ENCODE results near the gene ONECUT1. TPM values are rescaled to one million over a fixed set of nuclear protein-coding genes. Genes with fewer than 3 reads are reported as not detected.
A peak's percentile ranks its signal among the peaks of the same experiment; 100 is the strongest.

Gene ONECUT1
- total and polyA plus RNA-seq, 3 donors from 2014 or later, result 3.4 to 10.0 (median 3.6) TPM

GRCh38 chr15:52738311-52738710 lies 51.8 kb downstream of the ONECUT1 start:
- intact Hi-C loops (cut with DNase I; ENCODE audit: low total_unique reads), result loop anchor here (5.0 kb wide), 1 partner anchor 481 kb away; no protein-coding TSS in a partner anchor
- Histone ChIP-seq H3K4me1 (peaks cover 3% of the 10 kb centered on the region), H3K27ac (no peak overlapping the region)

GRCh38 chr15:52737720-52738119 lies 52.4 kb downstream of the ONECUT1 start:
- Histone ChIP-seq H3K9me3 (no peaks in the 10 kb centered on the region), H3K27me3 (no peaks in the 10 kb centered on the region), H3K27ac (no peak overlapping the region), H3K36me3 (ENCODE audit: low read depth, missing control alignments) (no peaks in the 10 kb centered on the region), H3K4me3 (no peak overlapping the region), H3K4me1 (peaks cover 7% of the 10 kb centered on the region)
- intact Hi-C loops (cut with DNase I; ENCODE audit: low total_unique reads), result loop anchor here (5.0 kb wide), 1 partner anchor 480 kb away; no protein-coding TSS in a partner anchor
- TF ChIP-seq CTCF (IDR thresholded peaks at IDR 0.05), result no peak
- no peak for TF ChIP-seq POLR2A (IDR thresholded peaks at IDR 0.05)
- WGBS, 2 donors, result 71 to 74% methylated on average over 3 of the region's 3 CpGs
- no peak for DNase-seq

More at GRCh38 chr15:52738311-52738710, 51.8 kb downstream of the ONECUT1 start:
- TF ChIP-seq CTCF (IDR thresholded peaks at IDR 0.05) (no peak), POLR2A (IDR thresholded peaks at IDR 0.05) (no peak)
- Histone ChIP-seq H3K27me3 (no peaks in the 10 kb centered on the region), H3K36me3 (ENCODE audit: low read depth, missing control alignments) (no peaks in the 10 kb centered on the region), H3K9me3 (no peaks in the 10 kb centered on the region), H3K4me3 (no peak overlapping the region)
- DNase-seq, result no peak
- WGBS, 2 donors, result 85 to 91% methylated on average over 4 of the region's 4 CpGs

- no peaks in the 10 kb centered on the region for H3K9me3 ChIP-seq
- intact Hi-C loops (cut with DNase I; ENCODE audit: low total_unique reads), result loop anchor here (5.0 kb wide), 1 partner anchor 478 kb away; no protein-coding TSS in a partner anchor
- no peak overlapping the region for H3K27ac ChIP-seq
- peak; percentile 86 for DNase-seq
- no peak overlapping the region for H3K4me3 ChIP-seq
- no peaks in the 10 kb centered on the region for H3K27me3 ChIP-seq
- WGBS, 2 donors, result 41% methylated on average over 4 of the region's 4 CpGs
- peaks cover 7% of the 10 kb centered on the region for H3K4me1 ChIP-seq
- H3K36me3 ChIP-seq (ENCODE audit: low read depth, missing control alignments), result no peaks in the 10 kb centered on the region
- TF ChIP-seq CTCF (IDR thresholded peaks at IDR 0.05) (peak; percentile 91 to 97 (median 95)), POLR2A (IDR thresholded peaks at IDR 0.05) (no peak)
Observed at GRCh38 chr15:52735231-52736089, 54.7 kb downstream of the ONECUT1 start.

GRCh38 chr15:52734329-52734728 lies 55.8 kb downstream of the ONECUT1 start:
- H3K27ac ChIP-seq, result peak overlapping the region in 1 of 2 donors; percentile 21
- H3K27me3 ChIP-seq, result no peaks in the 10 kb centered on the region

More at GRCh38 chr15:52734329-52734728, 55.8 kb downstream of the ONECUT1 start:
- H3K9me3 ChIP-seq, result no peaks in the 10 kb centered on the region
- DNase-seq, result no peak
- H3K4me1 ChIP-seq, result peaks cover 7% of the 10 kb centered on the region
- H3K36me3 ChIP-seq (ENCODE audit: low read depth, missing control alignments), result no peaks in the 10 kb centered on the region
- no peak overlapping the region for H3K4me3 ChIP-seq
- 74 to 81% methylated on average over 3 of the region's 3 CpGs for WGBS, 2 donors
- intact Hi-C loops (cut with DNase I; ENCODE audit: low total_unique reads), result no loop called here
- TF ChIP-seq POLR2A (IDR thresholded peaks at IDR 0.05) (no peak), CTCF (IDR thresholded peaks at IDR 0.05) (no peak)
